Measurements from ENCODE around the gene RFNG.

RFNG gene

GRCh38 chr17:82056729-82057621 is 5.4 kb upstream of the RFNG start:
- no peak for DNase-seq

GRCh38 chr17:82055965-82056728 is 4.5 kb upstream of the RFNG start:
- DNase-seq, result no peak

GRCh38 chr17:82055023-82055964 is 3.7 kb upstream of the RFNG start:
- no peak for DNase-seq

- DNase-seq, result no peak
Measured at GRCh38 chr17:82054351-82055022, 2.9 kb upstream of the RFNG start.

GRCh38 chr17:82053556-82054263 is 2.1 kb upstream of the RFNG start:
- DNase-seq, result no peak

GRCh38 chr17:82053130-82053529 is 1.5 kb upstream of the RFNG start:
- DNase-seq, result no peak

- DNase-seq, result no peak
Measured at GRCh38 chr17:82052638-82053059, 1.0 kb upstream of the RFNG start.

- no peak for DNase-seq
Measured at GRCh38 chr17:82050761-82051641, 610 bp downstream of the RFNG start.

- no peak for DNase-seq
Measured at GRCh38 chr17:82050152-82050760, 1.4 kb downstream of the RFNG start.

GRCh38 chr17:82049521-82049971 is 2.1 kb downstream of the RFNG start:
- no peak for DNase-seq

GRCh38 chr17:82049106-82049505 is 2.5 kb downstream of the RFNG start:
- DNase-seq, result no peak

- no peak for DNase-seq
Measured at GRCh38 chr17:82048571-82048971, 3.0 kb downstream of the RFNG start.

GRCh38 chr17:82047914-82048570 is 3.6 kb downstream of the RFNG start:
- DNase-seq, result no peak

GRCh38 chr17:82047379-82047778 is 4.2 kb downstream of the RFNG start:
- no peak for DNase-seq

GRCh38 chr17:82046903-82047302 is 4.7 kb downstream of the RFNG start:
- no peak for DNase-seq

GRCh38 chr17:82045936-82046484 is 5.6 kb downstream of the RFNG start:
- no peak for DNase-seq

GRCh38 chr17:82043507-82043906 is 8.1 kb downstream of the RFNG start:
- DNase-seq, result no peak

- DNase-seq, result no peak
Measured at GRCh38 chr17:82042649-82043048, 9.0 kb downstream of the RFNG start.

- DNase-seq, result no peak
Measured at GRCh38 chr17:82041144-82041814, 10.3 kb downstream of the RFNG start.

All from NCI-H1092 (cell line).